MM.1S (cell line): ENCODE results near the gene GYPC.

Experiments used
- DNase-seq: peaks from one replicate; pipeline ENCODE4 v3.0.0-alpha.2; 2015
- H2AFZ ChIP-seq: fragments of 300-600 bp; sonication (generic); 2 replicates; pipeline ENCODE4 v1.6.0; 2016; ENCODE audit warnings: antibody characterized with exemption, low read length
- H3F3A ChIP-seq: fragments of 300-600 bp; sonication (generic); 2 replicates; pipeline ENCODE4 v1.6.1; 2016; ENCODE audit warnings: mild to moderate bottlenecking, antibody characterized with exemption, low read length, moderate library complexity, mixed read lengths; ENCODE audit not compliant: insufficient read depth
- H3K27ac ChIP-seq: fragments of 300-600 bp; sonication (generic); 2 replicates; pipeline ENCODE4 v1.5.1; 2016; ENCODE audit warnings: mild to moderate bottlenecking, low read length
- H3K27me3 ChIP-seq: fragments of 300-600 bp; sonication (generic); replicated peaks from 2 replicates; pipeline ENCODE4 v1.6.0; 2016; ENCODE audit warnings: low read length; ENCODE audit not compliant: insufficient read depth
- H3K36me3 ChIP-seq: fragments of 300-600 bp; sonication (generic); replicated peaks from 2 replicates; pipeline ENCODE4 v1.6.1; 2016; ENCODE audit warnings: mild to moderate bottlenecking, low read length, mixed read lengths; ENCODE audit not compliant: insufficient read depth
- H3K4me1 ChIP-seq: fragments of 300-600 bp; sonication (generic); 2 replicates; pipeline ENCODE4 v1.6.1; 2016; ENCODE audit warnings: low read length, mixed read lengths
- H3K4me2 ChIP-seq: fragments of 300-600 bp; sonication (generic); 2 replicates; pipeline ENCODE4 v1.6.0; 2016; ENCODE audit warnings: low read depth, low read length
- H3K4me3 ChIP-seq: fragments of 300-600 bp; sonication (generic); 2 replicates; pipeline ENCODE4 v1.5.1; 2016; ENCODE audit warnings: low read length, mixed read lengths
- H3K79me2 ChIP-seq: fragments of 300-600 bp; sonication (generic); 2 replicates; pipeline ENCODE4 v1.6.1; 2016; ENCODE audit warnings: mixed run types, low read length, mixed read lengths
- H3K9ac ChIP-seq: fragments of 300-600 bp; sonication (generic); 2 replicates; pipeline ENCODE4 v1.6.1; 2016; ENCODE audit warnings: low read length, mixed read lengths
- H3K9me2 ChIP-seq: fragments of 300-600 bp; sonication (generic); replicated peaks from 2 replicates; pipeline ENCODE4 v1.6.1; 2016; ENCODE audit warnings: mild to moderate bottlenecking, low read length, mixed read lengths; ENCODE audit not compliant: insufficient read depth
- H3K9me3 ChIP-seq: fragments of 300-600 bp; sonication (generic); replicated peaks from 2 replicates; pipeline ENCODE4 v1.6.1; 2016; ENCODE audit warnings: mild to moderate bottlenecking, low read length, mixed read lengths; ENCODE audit not compliant: insufficient read depth
- H4K20me1 ChIP-seq: fragments of 300-600 bp; sonication (generic); 2 replicates; pipeline ENCODE4 v1.6.1; 2016; ENCODE audit warnings: mild to moderate bottlenecking, low read length, moderate library complexity, mixed read lengths; ENCODE audit not compliant: insufficient read depth
- CTCF ChIP-seq: fragments of 300-600 bp; sonication (generic); IDR thresholded peaks from 2 replicates; pipeline ENCODE4 v1.5.1; 2016; ENCODE audit warnings: antibody characterized with exemption, low read length, mixed read lengths
- EZH2 ChIP-seq: fragments of 300-600 bp; sonication (generic); optimal IDR thresholded peaks from 2 replicates; pipeline ENCODE3; 2017; ENCODE audit warnings: low read depth, mild to moderate bottlenecking, antibody characterized with exemption, low read length, mixed read lengths
- EZH2phosphoT487 ChIP-seq: fragments of 300-600 bp; sonication (generic); IDR thresholded peaks from 2 replicates; pipeline ENCODE4 v1.6.1; 2018; ENCODE audit warnings: antibody characterized with exemption, low read length

The GYPC gene

GRCh38 chr2:126679094-126679713, 23.2 kb downstream of the GYPC start:
- Histone ChIP-seq H3K9me3 (no peaks in the 10 kb centered on the region), H4K20me1 (no peaks in the 10 kb centered on the region), H3K27ac (no peak overlapping the region), H2AFZ (no peak overlapping the region), H3K79me2 (peaks cover 32% of the 10 kb centered on the region), H3K4me2 (no peak overlapping the region), H3K36me3 (no peaks in the 10 kb centered on the region; the same call in 1 of the 2 replicates), H3K9ac (no peak overlapping the region), H3K9me2 (no peaks in the 10 kb centered on the region), H3K4me3 (no peak overlapping the region), H3K27me3 (no peaks in the 10 kb centered on the region), H3F3A (no peaks in the 10 kb centered on the region), H3K4me1 (no peaks in the 10 kb centered on the region)
- DNase-seq = no peak
- TF ChIP-seq EZH2phosphoT487 = no peak
- TF ChIP-seq CTCF = no peak
- no peak for TF ChIP-seq EZH2

- H3K79me2 ChIP-seq = peaks cover 18% of the 10 kb centered on the region
- H3K36me3 ChIP-seq = no peaks in the 10 kb centered on the region
- no peaks in the 10 kb centered on the region for H3F3A ChIP-seq
- DNase-seq = no peak
- no peak for TF ChIP-seq CTCF
- TF ChIP-seq EZH2 = no peak
- no peak for TF ChIP-seq EZH2phosphoT487
- no peak overlapping the region for H3K27ac ChIP-seq
- H3K9me2 ChIP-seq = no peaks in the 10 kb centered on the region
- no peaks in the 10 kb centered on the region for H3K9me3 ChIP-seq
- H3K4me1 ChIP-seq = no peaks in the 10 kb centered on the region
- H3K9ac ChIP-seq = no peak overlapping the region
- no peak overlapping the region for H3K4me2 ChIP-seq
- H3K4me3 ChIP-seq = no peak overlapping the region
- no peaks in the 10 kb centered on the region for H3K27me3 ChIP-seq
- H2AFZ ChIP-seq = no peak overlapping the region
- no peaks in the 10 kb centered on the region for H4K20me1 ChIP-seq
Measured at GRCh38 chr2:126681505-126681904, 25.5 kb downstream of the GYPC start.

GRCh38 chr2:126685629-126686028, 29.7 kb downstream of the GYPC start:
- no peak overlapping the region for H3K4me2 ChIP-seq
- no peak overlapping the region for H2AFZ ChIP-seq
- H3K27ac ChIP-seq = no peak overlapping the region
- no peaks in the 10 kb centered on the region for H4K20me1 ChIP-seq
- H3K79me2 ChIP-seq = peaks cover 9% of the 10 kb centered on the region; the same call in 1 of the 2 replicates
- TF ChIP-seq CTCF (no peak), EZH2phosphoT487 (no peak), EZH2 (no peak)
- no peaks in the 10 kb centered on the region for H3K4me1 ChIP-seq
- H3K9me3 ChIP-seq = no peaks in the 10 kb centered on the region
- no peaks in the 10 kb centered on the region for H3K9me2 ChIP-seq
- no peak overlapping the region for H3K9ac ChIP-seq
- H3K27me3 ChIP-seq = no peaks in the 10 kb centered on the region
- no peak overlapping the region for H3K4me3 ChIP-seq
- no peaks in the 10 kb centered on the region for H3K36me3 ChIP-seq
- H3F3A ChIP-seq = no peaks in the 10 kb centered on the region
- no peak for DNase-seq
